HCEC 1CT (cell line): ENCODE measurements around the gene STAMBPL1.
A peak's percentile ranks its signal among the peaks of the same experiment; 100 is the strongest.

ENCODE experiments used
- DNase-seq: peaks from one replicate; pipeline ENCODE4 v3.0.0-alpha.2; 2017

The STAMBPL1 gene

DNA sequence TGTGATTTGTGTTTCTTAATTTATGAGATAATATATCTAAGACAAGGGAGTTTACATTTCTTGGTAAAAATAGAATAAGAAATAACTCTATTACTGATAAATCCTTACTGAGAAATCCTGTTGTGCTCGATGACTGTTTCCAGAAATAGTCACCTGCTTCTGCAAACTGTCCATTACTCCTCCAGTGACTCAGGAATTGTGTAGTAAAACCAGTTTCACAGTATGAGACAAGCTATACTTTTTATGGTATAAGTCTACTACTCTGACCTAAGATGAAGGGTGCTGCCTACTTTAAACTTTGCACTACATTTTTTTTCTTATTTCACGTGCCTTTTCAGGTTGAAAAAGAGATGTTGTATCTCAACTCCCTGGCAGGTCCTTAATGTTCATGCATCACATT lies 21.6 kb upstream of the STAMBPL1 start:
- DNase-seq = no peak

GRCh38 chr10:88861036-88861435 lies 19.0 kb upstream of the STAMBPL1 start:
- no peak for DNase-seq

DNA sequence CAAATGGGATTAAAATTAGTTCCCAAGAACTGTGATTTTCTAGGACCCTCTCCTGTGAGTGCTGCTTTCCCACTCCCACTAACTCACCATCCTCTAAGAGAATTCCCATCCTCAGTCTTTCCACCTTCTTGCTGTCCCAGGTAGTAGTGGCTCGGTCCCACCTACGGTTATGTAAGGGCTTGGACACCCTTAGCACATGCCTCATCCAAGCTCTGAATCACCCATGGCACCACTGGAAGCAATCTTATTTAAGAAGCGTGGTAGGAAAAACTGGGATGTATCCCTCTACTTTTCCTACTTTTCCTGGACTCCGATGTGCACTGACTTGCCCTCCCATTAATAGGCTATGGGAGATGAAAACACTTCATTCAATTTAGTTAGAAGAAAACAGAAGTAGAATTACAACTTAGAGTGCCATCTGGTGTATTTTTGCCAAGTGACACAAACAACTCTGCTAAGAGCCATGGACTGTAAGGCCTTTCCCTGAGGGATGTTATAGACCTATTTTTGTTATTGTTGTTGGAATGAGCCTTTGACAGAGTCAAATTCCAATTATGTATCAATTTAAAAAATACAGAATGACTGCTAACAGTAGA lies 14.7 kb upstream of the STAMBPL1 start:
- peak; percentile 49 for DNase-seq

- no peak for DNase-seq
These were observed 13.6 kb upstream of the STAMBPL1 start for GRCh38 chr10:88866454-88866853.

- DNase-seq = no peak
These were observed 10.0 kb upstream of the STAMBPL1 start for GRCh38 chr10:88870089-88870488.

GRCh38 chr10:88873757-88874156 lies 6.3 kb upstream of the STAMBPL1 start:
- DNase-seq = no peak

DNA sequence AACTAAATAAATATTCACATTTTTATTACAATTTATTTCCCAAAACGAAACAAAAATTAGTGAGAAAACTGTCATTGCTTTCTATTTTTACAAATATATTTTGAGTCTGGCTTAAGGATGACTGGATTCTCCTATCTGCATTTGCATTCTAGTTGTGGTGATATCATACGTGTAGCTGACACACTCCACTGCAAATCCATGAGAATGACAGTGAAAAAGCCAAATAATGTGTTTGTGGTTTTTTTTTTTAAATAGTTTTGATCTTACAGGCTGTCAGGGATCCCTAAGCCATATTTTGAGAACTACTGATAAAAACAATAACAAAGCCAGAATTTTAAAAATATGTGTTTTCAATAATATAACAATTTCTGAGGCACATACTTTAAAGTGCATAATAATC lies 5.8 kb upstream of the STAMBPL1 start:
- DNase-seq = no peak

DNA sequence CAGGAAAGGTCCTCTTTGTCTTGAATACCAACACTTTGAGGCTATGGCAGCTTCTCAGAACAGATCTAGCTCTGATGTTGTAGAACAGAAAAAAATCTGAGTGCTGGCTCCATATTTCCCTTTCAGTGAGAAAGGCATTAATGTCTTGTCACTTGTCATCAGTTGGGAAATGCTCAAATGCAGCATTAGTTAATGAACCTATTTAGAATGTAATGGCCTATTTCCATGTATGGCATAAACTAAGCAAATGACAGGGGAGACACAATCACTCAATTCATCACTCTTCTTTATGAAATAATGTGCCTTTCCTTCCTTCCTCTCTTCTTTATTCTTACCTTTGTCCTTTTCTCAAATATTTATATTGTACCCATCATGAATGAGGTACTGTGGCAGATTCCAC lies 5.0 kb upstream of the STAMBPL1 start:
- DNase-seq = no peak

GRCh38 chr10:88877298-88877697 lies 2.7 kb upstream of the STAMBPL1 start:
- DNase-seq = no peak

GRCh38 chr10:88880282-88881076 lies 434 bp downstream of the STAMBPL1 start:
- peak; percentile 90 for DNase-seq

DNA sequence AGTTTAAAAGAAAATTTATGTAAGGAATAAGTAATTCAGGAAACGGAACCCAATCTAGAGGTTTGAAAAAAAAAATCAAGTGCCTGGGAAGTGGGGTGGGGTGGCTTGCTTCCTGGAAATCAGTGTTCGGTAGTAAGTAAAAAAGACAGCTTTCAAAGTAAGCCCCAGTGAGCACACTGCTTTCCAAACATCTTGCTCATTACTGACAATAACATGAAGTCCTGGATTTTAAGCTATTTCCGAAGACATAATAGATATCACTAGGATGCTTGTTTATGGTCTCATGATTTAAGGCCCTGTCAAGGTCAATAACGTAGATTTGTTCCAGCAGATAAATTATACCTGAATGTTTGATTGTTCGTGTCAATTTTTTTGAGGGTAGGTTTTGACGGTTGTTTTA lies 1.3 kb downstream of the STAMBPL1 start:
- DNase-seq = no peak

DNA sequence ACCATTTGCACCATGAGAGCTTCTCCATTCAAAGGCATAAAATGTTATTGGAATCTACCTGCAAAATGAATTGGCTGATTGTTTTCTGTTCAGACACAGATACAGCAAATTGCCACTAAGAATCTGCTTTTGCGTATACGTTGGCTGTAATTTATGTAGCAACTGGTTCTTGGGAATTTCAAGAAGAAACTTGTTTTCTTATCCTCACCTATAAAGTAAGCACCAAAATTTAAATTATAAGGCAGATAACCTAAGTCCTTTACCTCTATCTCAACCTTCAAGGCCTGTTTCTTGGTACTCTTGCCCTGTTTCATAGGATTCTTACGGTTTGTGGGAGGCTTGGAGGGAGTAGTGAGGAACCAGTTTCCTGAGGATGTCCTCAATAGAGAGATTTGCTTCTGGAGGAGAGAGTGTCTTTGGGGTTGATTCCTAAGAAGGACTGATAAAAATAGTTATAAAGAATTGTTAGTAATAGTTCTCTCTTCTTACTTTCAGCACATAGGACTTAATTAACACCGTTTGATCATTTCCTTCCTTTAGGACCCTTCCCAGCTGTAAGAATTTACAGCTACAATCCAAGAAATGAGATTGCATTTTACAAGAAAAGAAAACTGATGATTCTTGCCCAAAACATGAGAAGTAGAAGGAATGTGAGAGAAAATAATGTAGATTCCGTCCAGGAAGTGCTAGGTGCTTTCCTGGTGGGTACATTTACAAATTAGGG lies 2.0 kb downstream of the STAMBPL1 start:
- no peak for DNase-seq

- peak; percentile 93 for DNase-seq
These were observed 2.8 kb downstream of the STAMBPL1 start for GRCh38 chr10:88882646-88883447.

- DNase-seq = no peak
These were observed 3.4 kb downstream of the STAMBPL1 start for GRCh38 chr10:88883448-88883809.

DNA sequence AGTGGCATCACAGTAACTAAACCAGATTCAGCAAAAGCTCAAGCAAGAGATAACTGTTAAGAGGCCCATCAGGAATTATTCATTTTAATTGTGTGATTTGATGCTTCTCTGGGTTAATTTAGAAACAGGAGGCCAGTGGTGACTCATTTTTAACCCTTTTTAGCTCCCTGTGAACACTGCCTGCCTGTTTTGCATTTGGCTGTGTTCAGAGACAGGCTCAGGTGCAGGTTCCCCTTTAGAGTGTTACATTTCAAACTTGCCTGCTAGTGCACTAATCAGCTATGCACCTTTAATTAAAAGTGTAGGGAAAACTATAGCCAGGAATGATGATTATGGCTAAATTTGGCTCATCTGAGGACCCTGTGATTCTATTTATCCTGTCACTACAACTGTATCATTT lies 6.5 kb downstream of the STAMBPL1 start:
- no peak for DNase-seq

- DNase-seq = no peak
These were observed 8.9 kb downstream of the STAMBPL1 start for GRCh38 chr10:88888810-88889445.

- no peak for DNase-seq
These were observed 9.7 kb downstream of the STAMBPL1 start for GRCh38 chr10:88889559-88890337.

DNA sequence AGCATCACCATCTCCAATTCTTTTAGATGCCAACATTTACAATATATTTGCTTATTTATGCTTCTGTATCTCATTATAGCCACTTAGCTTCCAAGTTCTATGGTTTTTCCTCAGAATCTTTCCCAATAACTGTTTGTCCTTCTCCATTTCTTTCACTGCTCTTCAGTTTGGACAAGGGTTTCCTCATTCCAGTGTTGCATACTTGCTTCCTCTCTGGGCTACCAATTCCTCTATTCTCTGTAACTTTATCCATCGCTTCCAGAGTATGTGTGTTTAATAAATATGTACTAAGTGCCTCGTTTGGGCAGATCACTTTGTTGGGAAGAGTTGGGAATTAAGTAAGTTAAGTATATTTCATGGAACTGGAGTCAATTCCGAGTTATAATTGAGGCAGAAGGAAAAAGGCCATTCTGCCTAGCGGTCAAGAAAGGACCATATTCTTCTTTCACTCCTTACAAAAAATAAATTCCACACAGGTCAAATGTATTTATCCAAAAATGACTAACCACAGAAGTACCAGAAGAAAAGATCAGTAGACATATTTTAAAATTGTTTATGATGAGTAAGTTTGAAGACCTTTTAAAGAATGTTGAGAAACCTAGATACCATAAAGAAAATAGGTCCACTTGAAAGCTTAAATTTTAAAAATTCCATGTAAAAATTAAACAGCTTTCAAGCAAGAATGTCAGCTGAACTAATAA lies 10.8 kb downstream of the STAMBPL1 start:
- peak; percentile 64 for DNase-seq

DNA sequence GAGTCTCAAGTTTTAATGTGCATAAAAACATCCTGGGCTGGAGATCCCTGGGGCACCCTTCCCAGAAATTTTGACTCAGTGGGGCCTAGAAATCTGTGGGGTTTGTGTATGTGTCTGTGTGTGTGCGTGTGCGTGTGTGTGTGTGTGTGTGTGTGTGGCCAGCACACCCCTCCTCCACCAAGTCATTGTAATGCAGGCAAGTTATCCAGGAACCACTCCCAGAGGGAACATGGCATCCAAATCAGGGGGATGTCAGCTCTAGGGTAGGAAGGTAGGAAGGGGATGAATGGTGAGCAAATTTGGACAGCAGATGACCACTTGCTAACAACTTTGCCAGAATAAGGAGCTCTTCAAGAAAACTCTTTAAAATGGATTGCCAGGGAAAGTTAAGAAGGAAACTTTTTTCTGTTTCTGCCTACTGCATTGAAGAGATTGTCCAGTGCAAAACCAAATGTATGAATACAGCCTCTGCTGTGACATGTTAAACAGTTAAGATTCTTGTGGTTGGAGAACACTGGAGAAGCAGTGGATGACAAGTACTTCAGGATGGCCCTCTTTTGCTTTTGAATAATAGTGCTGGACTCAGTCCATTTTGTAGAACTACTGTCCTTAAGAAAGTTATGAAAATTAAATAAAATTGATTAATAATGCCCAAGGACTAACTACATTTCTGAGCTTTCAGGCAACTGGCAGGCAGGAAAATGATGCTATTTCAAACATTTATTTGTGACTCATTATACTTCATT lies 12.3 kb downstream of the STAMBPL1 start:
- peak; percentile 58 for DNase-seq

DNA sequence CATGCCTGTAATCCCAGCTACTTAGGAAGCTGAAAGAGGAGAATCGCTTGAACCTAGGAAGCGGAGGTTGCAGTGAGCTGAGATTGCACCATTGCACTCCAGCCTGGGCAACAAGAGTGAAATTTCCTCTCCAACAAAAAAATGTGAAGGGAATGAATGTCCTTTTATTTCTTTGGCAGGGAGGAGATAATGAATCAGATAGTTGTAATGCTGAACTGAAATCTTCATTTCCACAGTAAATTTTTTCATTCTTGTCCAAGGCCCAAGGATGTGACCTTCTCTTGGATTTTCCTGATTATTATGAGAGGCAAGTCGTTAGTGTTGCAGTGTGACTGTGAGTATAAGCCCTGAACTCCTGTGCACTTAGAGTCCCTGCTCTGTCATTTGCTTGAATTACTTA lies 13.6 kb downstream of the STAMBPL1 start:
- DNase-seq = peak; percentile 61

DNA sequence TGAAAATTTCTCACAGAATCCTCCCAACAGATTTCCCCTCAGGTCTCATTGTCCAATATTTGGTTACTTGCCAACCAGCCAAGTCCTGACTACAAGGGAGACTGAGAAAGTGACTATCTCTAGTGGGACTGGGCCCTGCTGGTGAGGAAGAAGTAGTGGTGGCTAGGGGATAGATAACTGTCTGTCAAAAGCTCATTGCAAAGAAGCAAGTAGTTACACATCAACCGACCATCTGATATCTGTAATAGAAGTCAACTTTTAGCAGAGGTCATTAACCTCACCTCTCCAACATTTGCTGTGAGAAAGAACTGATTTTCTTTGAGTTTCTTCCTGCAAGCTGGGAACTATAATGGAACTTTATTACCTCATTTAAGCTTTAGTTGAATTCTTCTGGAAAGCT lies 15.2 kb downstream of the STAMBPL1 start:
- no peak for DNase-seq
